NCI-H146 treated with DMSO at 0.1 percent for 48 hours (cell line): ENCODE measurements around the gene KRT77.

Experiments used
- DNase-seq: peaks from one replicate; lab custom pipeline; 2025; ENCODE audit not compliant: unreplicated experiment; lab: John Stamatoyannopoulos, UW

The KRT77 gene

GRCh38 chr12:52694151-52694550 lies 9.2 kb downstream of the KRT77 start:
- DNase-seq, result no peak

GRCh38 chr12:52693261-52693660 lies 10.1 kb downstream of the KRT77 start:
- DNase-seq, result no peak

DNA sequence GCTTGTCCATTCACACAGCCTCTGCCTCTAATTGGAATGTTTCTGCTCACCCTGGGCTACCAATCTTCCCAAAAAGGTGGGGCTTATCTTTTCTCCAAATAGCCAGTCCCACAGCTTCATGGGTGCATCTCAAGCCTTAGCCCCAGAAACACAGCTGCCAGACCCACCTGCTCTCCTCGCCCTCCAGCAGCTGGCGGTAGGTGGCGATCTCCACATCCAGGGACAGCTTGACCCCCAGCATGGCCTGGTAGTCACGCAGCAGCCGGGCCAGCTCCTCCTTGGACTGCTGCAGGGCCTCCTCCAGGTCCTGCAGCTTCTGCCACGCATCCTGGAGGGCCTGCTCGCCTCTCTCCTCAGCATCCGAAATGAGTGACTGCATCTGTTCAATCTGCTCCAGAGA lies 11.1 kb downstream of the KRT77 start:
- DNase-seq, result no peak

GRCh38 chr12:52691841-52692150 lies 11.5 kb downstream of the KRT77 start:
- DNase-seq, result no peak

DNA sequence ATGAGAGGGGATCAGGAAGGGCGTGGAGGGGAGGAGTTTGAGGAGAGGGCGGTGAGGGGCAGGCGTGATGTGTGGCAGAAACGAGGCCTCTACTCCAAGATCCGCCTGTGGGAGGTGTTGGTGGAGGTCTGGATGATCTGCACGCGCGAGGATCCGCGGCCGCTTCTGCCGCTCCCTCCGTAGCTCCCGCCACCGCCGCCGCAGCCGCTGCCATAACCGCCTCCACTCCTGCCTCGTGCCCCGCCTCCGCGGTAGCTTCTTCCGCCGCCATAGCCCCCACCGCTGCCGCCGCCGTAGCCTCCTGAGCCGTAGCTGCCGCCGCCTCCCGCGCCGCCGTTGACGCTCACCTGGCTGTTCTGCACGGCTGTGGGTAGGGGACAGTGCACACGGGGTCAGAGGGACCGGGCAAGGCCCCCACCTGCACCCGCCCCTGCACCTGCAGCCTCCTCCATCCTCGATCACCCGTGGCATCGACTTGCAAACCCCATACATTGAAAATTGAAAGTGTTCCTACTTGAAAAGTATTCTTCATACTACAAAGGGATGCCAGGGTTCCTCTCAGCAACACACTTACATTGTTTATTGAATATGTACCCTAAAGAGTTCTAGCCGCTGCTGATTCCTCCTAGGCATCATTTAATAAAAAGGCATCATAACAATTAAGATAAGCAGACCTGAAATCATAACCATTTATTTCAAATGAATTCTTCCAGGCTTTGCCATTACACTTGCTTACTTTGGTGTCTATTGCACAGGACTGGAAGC lies 12.1 kb downstream of the KRT77 start:
- peak; percentile 17 for DNase-seq

- DNase-seq, result no peak
Observed at GRCh38 chr12:52690351-52691075, 12.8 kb downstream of the KRT77 start.

DNA sequence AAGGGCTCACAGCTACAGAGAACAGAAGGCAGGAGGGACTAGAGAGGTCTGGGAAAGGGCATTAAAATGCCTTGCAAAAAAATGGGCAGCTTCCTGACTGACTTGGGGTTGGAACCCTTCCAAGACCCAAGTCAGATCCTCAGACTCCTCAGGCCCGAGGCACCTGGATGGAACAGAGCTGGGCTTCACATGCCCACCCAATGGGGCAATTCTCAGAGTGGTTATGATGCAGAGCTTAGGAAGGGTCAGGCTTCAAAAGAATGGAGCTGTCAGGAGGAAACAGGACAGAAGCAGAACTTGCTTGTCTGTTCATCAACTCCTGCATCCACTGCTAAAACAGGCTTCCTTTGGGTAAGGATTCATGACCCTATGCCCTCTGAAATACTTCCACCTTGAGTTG lies 13.4 kb downstream of the KRT77 start:
- no peak for DNase-seq

GRCh38 chr12:52689239-52689638 lies 14.1 kb downstream of the KRT77 start:
- DNase-seq, result no peak

- DNase-seq, result no peak
Observed at GRCh38 chr12:52688481-52688880, 14.8 kb downstream of the KRT77 start.

GRCh38 chr12:52687497-52688385 lies 15.6 kb downstream of the KRT77 start:
- DNase-seq, result no peak

GRCh38 chr12:52686756-52687487 lies 16.4 kb downstream of the KRT77 start:
- no peak for DNase-seq

GRCh38 chr12:52686063-52686462 lies 17.3 kb downstream of the KRT77 start:
- no peak for DNase-seq

- no peak for DNase-seq
Observed at GRCh38 chr12:52685406-52685890, 17.9 kb downstream of the KRT77 start.

DNA sequence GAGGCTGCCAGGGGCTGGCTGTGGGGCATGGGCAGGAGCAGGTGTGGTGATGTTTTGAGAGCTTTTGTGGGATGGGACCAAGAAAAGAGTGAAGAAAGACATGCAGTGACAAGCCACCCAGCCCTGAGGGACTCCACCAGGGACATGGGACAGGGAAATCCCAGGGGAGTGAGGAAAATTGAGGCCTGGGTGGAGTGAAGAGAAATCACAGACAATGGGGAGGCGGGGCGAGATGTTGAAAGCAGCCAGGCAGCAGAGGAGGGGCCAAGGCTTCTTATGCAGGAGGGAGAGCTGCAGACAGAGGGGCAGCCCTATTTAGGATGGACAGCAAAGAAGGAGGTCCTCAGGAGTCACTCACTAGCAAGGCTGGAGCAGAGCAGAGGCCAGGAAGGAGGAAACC lies 18.9 kb downstream of the KRT77 start:
- DNase-seq, result no peak

GRCh38 chr12:52683575-52684300 lies 19.6 kb downstream of the KRT77 start:
- DNase-seq, result no peak

- no peak for DNase-seq
Observed at GRCh38 chr12:52682938-52683574, 20.3 kb downstream of the KRT77 start.

DNA sequence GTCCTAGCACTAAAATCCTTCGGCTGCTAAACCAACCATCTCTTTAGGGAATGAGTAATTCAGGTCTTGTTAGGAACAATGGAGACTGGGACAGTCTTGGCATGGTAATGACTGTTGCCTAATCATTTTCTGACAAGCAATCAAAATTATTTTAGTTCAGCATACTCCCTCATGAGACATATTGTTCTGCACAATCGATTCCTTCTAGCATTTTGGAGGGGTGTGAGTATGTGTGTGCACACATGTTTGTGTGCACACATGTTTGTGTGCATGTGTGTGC lies 21.0 kb downstream of the KRT77 start:
- no peak for DNase-seq

DNA sequence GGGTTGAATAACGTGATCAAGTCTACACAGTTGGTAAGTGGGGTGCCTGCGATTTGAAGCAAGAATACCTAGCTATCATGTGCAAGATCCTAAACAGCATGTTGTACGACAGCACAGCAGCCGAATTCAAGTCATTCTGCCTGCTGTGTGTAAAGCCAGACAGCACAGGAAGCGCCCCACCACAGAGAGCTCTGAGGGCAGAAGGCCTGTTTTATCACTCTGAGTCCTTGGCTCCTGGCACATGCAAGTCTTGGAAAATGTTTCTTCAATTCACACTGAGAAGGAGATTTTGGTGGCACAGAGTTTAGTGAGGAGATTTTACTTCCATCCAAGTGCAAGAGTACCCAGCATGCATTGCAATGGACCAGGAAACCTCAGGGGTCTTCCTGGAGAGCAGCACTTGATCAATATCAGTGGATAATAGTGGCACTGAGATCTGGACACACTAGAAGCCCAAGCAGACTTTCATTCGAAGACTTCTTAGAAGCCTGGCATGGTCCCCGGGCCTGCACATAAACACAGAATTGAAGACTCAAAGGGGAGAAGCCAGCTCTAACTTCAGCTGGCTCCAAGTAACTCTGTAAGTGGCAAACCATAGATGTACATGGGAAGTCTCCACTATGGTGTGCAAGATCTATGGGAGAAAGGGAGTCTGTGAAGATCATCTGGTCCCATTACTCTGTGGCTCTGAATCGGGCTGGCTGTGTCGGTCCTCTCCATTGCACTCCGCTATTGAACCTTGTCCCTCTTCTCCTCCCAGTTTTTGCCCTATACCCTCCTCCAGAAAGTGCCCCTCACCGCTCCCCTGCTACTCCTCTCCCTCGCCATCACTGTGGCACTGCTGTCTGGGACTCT lies 21.6 kb downstream of the KRT77 start:
- DNase-seq, result no peak

- no peak for DNase-seq
Observed at GRCh38 chr12:52680363-52680762, 23.0 kb downstream of the KRT77 start, which contains the start of gene KRT1. Gene KRT1 (minus strand): TSS chr12:52680407. CDS start chr12:52680348, 59 bp downstream.
